Glomerular visceral epithelial cell (primary cell): ENCODE results near the gene SIRT7.
A peak's percentile ranks its signal among the peaks of the same experiment; 100 is the strongest.
"Not testable (repeated sequence)": the region's sequence is repeated elsewhere in the genome, so short reads cannot be mapped to it uniquely, and the experiment has no call there.

Experiments
- DNase-seq: peaks from one replicate; pipeline ENCODE4 v3.0.0-alpha.2; 2016; ENCODE audit errors: extremely low spot score

Gene SIRT7

DNA sequence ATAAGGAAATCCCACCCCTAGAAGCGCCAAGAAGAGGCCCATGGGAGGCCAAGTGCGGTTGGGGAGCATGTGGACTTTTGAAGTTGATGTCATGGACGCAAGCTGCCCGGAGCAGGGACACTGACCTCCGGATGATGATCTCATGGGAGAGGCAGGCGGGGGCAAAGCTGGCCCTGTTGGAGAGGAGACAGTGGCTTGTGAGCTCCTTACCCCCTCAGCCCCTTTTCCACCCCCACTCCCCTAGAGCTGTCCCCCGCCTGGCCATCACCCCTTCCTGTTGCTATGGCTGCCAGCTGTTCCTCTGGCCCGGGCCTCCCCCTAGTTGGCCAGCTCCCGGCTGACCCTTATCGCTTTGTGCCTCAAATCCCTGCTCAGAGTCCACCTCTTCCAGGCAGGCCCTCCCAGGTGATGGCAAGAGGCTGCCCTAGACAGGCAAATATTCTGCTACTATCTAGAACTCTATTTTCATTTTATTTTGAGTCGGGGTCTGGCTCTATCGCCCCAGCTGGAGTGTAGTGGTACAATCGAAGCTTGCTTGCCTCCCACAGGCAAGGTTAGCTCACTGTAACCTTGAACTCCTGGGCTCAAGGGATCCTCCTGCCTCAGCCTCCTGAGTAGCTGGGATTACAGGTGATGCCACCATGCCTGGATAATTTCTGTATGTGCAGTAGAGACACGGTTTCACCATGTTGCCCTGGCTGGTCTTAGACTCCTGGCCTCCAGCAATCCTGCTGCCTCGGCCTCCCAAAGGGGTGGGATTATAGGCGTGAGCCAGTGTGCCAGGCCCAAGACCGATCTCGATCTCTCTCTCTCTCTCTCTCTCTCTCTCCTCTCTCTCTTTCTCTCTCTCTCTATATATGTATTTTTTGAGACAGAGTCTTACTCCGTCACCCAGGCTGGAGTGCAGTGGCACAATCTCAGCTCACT lies 36.4 kb upstream of the SIRT7 start:
- DNase-seq, result peak; percentile 26

DNA sequence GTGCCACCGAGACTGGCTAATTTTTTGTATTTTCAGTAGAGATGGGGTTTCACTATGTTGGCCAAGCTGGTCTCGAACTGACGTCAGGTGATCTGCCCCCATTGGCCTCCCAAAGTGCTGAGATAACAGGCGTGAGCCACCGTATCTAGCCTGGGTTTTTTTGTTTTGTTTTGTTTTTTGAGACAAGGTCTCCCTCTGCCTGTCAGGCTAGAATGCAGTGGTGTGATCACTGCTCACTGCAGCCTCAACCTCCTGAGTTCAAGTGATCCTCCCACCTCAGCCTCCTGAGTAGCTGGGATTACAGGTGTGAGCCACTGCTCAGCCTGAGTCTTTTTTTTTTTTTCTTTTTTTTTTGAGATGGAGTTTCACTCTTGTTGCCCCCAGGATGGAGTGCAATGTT lies 35.5 kb upstream of the SIRT7 start:
- DNase-seq, result not testable (repeated sequence)

DNA sequence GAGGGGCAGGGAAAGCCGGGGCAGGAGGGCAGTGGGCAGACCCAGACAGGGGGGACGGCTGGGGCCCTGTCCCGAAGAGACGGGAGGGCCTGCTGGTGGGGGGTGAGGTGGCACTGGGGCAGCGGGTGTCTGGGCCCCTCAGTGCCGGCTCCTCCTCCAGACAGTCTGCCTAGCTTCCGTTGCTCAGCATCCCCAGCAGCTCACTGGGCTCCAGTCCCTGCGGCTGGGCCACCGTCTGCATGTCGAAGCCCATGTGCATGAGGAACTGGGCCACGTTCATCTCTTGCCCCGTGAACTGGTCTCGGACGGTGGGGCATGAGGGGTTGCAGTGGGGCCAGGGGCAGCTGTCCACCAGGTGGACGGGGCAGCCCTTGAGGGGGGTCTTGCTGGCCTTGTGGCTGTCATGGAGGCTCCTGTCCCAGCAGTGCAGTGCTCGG lies 34.8 kb upstream of the SIRT7 start:
- DNase-seq, result no peak

DNA sequence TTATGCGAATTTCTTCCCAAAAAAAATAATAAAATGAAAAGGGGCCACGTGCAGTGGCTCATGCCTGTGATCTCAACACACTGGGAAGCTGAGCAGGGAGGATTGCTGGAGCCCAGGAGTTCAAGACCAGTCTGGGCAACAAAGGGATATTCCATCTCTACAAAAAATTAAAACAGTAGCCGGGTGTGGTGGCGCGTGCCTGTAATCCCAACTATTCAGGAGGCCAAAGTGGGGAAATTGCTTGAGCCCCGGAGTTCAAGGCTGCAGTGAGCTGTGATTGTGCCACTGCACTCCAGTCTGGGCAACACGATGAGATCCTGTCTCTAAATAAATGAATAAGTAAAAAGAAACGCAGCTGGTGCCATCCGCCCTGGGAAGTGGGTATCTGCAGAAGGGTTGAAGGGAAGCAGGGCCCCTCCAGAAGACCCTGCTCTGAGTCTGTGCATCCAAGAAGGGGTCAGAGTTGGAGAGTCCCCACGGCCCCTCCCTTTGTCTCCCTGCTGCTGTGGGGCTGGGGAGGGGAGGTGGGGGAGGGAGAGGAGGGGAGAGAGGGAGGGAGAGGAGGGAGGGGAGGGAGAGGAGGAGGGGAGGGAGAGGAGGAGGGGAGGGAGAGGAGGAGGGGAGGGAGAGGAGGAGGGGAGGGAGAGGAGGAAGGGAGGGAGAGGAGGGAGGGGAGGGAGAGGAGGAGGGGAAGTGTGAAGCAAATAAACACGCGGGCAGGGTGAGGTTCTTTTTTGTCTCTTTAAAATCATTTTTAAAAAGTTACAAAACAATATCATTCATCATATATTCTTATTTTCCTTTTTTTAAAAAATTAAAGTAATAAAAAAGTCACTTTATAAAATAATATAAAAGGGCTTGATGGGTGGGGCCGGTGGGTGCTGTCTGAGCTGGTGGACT lies 34.1 kb upstream of the SIRT7 start:
- no peak for DNase-seq

DNA sequence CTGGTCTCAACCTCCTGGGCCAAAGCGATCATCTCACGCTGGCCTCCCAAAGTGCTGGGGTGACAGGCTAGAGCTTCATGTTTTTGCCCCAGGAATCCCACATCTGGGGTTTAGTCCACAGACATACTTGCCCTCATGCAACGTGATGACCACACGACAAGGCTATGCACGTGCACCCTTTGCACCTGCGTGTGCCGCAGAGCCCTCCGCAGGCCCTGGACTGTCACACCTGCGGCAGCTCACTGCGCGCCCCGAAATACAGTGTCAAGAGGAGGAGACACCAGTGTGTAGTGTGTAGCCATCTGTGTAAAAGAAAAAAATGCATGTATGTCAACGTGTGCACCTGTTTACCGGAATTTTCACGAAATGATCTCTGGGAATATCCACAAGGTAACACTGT lies 32.5 kb upstream of the SIRT7 start:
- no peak for DNase-seq

DNA sequence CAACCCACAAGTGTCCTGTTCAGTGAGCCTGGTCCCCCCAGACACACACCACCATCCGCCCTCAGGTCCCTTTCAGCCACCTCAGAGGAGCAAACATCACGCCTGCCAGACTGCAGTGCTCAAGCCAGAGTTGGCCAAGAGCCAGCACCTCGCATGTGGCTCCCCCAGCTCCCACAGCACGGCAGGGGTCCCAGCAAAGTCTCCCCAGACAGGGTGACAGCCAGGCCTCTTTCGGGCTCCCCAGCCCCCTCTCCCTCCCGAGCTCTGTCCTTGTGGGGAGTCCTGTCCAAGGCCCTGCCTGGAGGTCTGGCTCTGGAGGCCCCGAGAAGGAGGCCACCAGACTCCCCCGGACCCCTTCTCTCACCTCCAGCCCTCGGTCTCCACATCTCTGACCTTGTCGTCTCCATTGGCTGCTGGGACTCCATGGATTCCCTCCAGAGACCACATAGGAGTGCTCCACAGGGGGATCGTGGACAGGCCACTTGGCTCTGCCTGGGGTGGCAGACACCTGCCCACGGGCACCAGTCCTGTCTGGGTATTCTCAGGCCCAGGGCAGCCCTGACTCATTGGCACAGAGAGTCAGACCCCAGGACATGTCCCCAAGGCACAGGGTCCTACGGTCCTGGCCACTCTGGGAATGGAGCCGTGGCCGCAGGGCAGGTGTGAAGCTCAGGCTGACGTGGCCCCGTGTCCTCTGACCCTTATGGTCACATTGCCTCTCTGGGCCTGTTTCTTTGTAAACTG lies 30.8 kb upstream of the SIRT7 start:
- no peak for DNase-seq

DNA sequence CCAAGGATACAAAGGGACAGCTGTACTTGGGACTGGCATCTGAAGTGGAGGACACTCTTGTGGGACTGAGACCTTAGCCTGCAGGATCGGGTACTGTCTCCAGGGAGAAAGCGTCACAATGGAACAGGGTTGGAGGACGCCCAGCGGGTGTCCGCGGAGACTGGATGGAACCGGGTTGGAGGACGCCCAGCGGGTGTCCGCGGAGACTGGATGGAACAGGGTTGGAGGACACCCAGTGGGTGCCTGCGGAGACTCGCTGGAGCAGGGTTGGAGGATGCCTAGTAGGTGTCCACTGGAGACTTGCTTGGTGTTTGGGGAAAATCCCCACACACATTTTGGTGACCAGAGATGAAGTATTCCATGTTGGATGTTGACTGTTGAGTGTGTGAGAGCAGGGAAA lies 29.2 kb upstream of the SIRT7 start, which contains the start of gene MYADML2:
Gene MYADML2, minus strand, starts transcription at position 45 of the 400 bp plus-strand sequence. CDS start 5,492 bp downstream, outside the sequence.
- no peak for DNase-seq

DNA sequence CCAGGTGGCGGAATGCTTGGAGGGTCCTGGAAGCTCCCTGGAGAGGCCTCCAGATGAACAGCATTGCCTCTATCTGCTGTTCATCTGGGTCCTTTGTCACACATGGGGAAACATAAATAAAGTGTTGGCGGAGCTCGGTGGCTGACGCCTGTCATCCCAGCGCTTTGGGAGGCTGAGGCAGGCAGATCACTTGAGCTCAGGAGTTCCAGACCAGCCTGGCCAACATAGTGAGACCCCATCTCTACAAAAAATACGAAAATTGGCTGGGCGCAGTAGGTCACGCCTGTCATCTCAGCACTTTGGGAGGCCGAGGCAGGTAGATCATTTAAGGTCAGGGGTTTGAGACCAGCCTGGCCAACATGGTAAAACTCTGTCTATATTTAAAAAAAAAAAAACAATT lies 26.9 kb upstream of the SIRT7 start:
- no peak for DNase-seq

DNA sequence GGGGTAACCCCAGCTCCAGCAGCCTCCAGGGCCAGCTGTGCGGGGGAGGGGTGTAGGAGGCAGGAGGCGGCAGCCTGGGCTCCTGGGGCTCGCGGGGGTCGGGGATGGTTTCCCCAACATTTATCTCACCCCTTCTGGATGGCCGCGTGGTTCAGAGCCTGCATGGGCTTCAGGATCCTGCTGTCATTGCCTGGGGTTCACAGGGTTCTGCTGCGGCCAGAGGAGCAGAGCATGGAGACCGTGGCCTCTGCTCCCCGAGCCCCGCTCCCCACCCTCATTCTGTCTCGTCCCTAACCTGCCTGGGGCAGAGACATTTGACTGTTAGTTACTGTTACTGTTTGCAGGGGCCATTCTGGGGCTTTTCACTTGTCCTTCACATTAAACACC lies 24.2 kb upstream of the SIRT7 start:
- DNase-seq, result no peak

DNA sequence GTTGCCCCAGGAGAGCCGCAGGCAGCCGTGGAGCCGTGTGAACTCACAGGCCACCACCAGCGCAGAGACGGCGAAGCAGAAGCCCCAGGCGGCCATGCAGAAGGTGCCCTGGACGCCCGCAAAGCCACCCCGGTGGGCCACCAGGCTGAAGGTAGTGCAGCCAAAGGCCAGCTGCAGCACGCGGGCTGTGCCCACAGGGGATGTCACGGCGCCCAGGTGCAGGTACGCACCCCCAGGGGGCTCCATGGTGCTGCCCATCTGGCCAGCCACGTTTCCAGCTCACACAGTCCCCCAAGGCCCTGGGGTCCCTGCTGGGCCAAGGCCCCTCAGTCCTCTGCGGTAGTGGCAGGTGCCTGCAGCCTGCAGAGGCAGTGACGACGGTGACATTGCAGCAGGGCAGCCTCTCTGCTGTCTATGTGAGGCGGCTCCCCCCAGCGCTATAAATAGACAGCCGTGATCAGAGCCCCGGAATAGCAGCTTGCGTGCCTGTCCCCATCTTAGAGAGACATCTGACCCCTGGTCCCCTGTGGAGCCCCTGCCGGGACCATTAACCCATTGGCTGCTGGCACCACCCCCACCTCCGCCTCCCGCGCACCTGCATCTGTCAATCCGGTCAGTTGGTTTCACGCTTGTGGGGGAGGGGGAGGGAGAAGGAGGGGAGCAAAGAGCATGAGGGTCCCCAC lies 23.6 kb upstream of the SIRT7 start:
- no peak for DNase-seq

DNA sequence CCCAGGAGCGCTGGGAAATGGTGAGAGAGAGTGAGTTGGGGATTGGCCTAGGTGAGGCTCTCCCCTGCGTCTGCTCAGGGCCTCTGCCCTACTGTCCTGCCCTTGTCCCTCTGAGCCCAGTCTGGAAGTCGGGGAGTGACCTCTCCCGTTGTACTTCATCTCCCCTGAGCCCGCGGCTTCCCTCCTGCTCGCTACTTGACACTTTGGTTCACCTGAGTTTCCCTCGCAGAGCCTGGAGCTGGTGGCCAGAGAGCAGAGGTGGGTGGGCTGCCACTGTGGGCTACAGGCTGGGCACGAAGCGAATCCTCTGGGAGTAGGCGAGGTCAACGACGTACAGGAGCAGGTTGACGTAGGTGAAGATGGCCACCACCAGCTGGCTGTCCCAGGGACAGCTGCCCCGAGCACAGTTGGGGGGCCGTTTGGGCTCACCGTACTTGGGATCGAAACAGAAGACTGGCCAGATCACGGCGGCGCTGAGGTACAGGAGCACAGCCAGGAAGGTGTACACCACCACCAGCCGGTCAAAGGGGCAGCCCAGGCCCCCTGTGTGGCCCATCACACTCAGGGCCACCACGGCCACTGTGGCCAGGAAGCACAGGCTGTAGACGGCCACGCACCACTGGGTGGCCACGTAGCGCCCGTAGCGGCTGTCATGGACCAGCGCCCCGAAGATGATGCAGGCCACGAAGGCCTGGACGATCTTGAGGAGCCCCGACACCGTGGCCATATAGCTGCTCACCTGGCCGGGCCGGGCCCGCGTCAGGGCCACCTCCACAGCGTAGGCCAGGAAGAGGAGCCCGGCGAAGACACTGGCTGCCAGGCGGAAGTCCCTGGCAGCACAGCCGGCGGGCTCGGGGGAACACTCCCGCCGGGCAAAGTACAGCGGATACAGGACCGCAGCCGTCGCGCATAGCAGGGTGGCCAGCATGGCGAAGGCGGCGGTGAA lies 22.8 kb upstream of the SIRT7 start:
- DNase-seq, result no peak

DNA sequence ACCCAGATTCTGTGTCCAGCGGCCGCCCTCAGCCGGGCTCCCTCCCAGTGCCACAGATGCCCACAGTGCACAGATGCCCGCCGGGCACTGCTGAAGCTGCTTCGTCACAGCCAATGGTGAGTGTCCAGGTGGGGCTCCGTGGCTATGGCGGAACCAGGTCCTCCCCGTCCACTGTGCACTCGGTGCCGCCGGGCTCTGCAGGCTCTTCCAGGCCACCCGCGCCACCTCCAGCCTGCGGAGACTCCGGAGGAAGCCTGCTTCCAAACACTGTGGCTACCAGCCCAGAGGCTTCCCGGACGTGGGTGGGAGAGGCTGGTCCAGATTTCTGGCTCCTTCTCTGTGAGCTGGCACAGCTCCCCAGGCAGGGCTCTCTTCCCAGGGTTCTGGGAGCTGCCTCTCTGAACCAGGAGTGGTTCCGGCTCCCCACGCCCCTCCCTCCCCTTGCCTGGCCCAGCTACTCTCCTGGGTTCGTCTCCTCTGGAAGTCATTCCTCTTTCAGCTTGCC lies 22.0 kb upstream of the SIRT7 start:
- no peak for DNase-seq

DNA sequence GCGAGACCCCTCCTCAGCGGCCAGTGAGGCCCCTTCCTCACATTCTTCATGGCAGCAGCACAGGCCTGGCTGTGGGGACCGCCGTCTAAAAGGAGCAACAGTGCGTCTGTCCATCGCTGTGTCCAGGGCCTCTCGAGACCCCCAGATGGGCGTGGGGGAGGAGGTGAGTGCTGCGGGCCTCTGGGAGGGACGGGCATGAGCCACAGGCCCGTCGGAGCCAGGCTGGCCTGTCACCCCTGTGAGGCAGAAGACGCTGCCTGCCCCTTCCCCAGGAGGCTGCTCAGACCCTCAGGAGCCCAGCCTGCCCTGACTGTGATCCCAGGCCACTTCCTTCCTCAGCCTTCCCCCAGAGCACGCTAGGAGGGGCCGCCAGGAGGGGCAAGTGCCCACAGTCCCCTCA lies 21.2 kb upstream of the SIRT7 start:
- DNase-seq, result no peak

DNA sequence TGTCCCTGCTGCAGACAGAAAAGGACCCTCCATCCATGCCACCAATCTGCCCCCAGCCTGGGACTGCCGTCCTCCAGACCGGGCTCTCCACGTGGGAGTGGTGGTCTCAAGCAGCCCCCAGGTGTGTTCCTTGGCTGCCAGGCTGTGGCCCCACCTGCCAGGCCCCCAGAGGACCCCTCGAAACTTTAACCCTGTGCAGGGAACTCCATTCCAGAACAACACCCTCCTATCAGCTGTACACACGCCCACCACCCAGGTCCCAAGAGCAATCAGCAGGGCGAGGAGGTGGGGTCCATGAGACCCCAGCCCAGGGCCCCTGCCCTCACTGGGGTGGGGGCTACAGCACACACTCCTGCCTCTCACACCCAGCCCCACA lies 17.7 kb upstream of the SIRT7 start:
- no peak for DNase-seq

DNA sequence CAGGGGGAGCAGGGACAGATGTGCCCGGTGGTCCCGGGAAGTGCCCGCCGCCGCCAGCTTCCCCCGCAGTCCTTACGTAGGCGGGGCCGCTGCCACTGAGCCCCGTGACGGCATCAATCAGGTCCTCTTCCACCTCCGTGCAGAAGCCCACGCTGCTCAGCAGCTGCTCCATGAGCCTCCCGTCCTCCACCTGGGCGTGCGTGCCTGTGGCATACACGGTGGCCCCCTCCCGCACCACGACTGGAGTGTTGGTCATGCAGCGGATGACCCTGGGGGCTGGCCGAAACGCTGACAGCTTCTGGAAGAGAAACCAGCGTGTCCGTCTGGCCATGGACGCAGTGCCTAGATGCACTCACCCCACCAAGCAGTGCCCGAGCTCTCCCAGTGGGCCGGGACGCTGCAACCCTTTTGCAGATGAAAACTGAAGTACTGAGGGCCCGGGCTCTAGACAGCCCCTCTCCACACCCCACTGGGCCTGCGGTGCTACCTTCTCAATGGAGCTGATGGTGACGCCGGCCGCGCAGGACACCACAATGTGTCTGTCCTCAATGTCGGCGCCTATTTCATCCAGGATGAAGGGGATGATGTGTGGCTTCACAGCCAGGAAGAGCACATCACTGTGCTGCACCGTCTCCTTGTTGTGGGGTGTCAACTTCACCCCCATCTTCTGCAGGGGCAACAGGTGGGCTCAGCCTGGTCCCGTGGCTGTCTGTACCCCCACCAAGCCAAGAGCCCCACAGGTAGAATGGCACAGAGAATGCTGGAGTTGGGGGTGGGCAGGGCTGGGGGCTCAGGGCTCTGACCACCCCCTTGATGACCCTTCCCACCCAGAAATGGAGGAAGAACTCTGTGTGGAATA lies 17.1 kb upstream of the SIRT7 start:
- no peak for DNase-seq

DNA sequence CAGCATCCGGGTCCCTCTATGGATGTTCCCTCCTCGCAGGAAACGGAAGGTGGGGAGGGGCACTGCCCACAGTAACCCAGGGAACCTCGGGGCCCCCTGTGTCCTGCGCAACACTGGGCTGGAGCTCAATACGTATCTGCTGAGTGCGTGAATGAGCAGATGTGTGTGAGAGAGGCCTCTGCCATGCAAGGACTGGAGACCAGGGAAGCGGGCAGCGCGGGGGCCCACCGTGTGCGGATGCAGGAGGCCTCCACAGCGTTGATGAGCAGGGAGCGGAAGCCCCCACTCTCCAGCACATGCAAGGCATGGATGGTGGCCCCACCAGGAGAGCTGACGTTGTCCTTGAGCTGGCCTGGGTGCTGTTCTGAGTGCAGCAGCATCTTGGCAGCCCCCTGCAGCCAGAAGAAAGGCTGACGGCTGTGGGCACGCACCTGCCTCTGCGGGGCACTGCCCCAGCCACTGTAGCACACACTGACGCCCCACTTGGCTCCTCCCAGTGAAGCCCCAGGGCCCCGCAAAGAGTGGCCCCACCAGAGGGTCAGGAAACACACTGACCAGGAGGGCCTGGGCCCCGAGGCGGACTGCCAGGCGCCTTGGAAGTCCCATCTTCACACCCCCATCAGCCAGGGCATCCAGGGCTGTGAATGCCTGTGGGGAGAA lies 16.3 kb upstream of the SIRT7 start:
- DNase-seq, result no peak

DNA sequence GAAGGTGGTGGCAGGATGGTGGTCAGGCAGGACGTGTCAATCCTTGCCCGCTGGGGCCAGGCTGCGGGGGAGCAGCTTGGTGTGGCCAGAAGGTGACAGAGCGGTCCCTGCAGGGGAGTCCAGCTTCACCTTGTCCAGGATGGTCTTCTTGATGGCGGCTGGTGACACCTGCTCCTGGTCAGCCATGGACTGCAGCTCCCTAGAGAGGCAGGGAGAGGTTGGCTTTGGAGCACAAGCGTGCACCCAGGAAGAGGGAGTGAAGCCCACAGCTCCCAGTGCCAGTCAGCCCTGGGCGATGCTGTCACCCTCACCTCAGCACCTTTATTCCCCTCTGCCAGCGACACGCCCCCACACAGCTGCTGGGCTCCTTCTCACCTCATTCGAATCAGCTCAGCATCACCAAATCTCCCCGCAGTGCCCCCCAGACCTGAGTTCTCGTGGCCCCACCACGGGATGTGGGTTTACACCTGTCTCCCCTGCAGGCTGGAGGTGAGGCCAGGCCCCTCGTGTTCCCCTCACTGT lies 15.3 kb upstream of the SIRT7 start:
- DNase-seq, result no peak

DNA sequence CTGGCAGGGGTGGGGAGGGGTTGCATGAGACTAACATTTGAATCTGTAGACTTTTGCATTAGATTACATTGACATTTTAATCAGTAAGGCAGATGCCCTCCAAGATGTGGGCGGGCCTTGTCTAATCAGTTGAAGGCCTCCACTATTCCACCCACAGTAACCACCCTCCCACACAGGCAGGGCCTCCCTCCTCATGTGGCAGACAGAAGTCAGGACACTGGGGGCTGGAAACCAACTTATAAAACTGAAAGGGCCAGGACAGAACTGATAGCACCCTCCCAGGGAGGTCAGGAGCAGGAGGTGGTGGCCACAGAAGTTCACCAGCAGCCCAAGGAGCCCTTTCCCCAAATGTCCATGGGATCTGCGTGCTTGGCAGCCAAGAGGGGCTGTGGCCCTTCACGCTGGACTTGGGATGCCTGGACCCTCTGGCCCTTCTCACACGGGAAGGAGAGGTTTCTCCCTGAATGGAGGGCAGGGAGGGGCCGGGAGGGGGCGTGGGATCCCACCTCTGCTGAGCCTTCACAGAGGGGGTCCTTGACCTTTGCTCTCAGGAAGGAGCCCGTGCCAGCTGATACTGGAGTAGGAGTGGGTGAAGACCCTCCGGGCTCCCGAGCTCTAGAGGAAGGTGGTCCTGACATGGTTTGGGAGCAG lies 14.5 kb upstream of the SIRT7 start:
- DNase-seq, result no peak
